CD14-positive monocyte (primary cell): ENCODE results near the gene CCDC136. TPM values are rescaled to one million over a fixed set of nuclear protein-coding genes. Genes with fewer than 3 reads are reported as not detected.

Experiments used
- DNase-seq, 3 donors: peaks; one replicate each; pipeline ENCODE4 v3.0.0-alpha.2; 2011 to 2022
- H2AFZ ChIP-seq: 2 replicates; pipeline ENCODE4 v1.6.0; 2012; ENCODE audit warnings: mild to moderate bottlenecking, low read depth, low read length, inconsistent platforms; ENCODE audit not compliant: insufficient read depth, poor library complexity, severe bottlenecking
- H3K27ac ChIP-seq, 2 donors: 1 replicate in 1 of 2; 2 replicates in 1 of 2; pipeline ENCODE4 v1.5.1; 2012 to 2013; ENCODE audit warnings: low read length in 2 of 2, control low read depth in 1 of 2, inconsistent platforms in 1 of 2, low read depth in 1 of 2, mild to moderate bottlenecking in 1 of 2
- H3K27me3 ChIP-seq, 2 donors: one replicate each; pipeline versions ENCODE4 v1.6.0 to v1.6.1; 2011 to 2013; ENCODE audit warnings: low read length in 2 of 2; ENCODE audit not compliant: control insufficient read depth in 2 of 2, insufficient read depth in 2 of 2
- H3K36me3 ChIP-seq, 2 donors: replicated peaks in 1 of 2; 1 replicate in 1 of 2; 2 replicates in 1 of 2; pipeline versions ENCODE4 v1.5.1 to v1.6.1; 2012 to 2013; ENCODE audit warnings: low read length in 2 of 2, control low read depth in 1 of 2, inconsistent platforms in 1 of 2, mild to moderate bottlenecking in 1 of 2; ENCODE audit not compliant: insufficient read depth in 2 of 2, control insufficient read depth in 1 of 2
- H3K4me1 ChIP-seq, 2 donors: 1 replicate in 1 of 2; 2 replicates in 1 of 2; pipeline versions ENCODE4 v1.5.1 to v1.6.1; 2012 to 2013; ENCODE audit warnings: low read length in 2 of 2, control low read depth in 1 of 2, inconsistent platforms in 1 of 2, mild to moderate bottlenecking in 1 of 2, moderate library complexity in 1 of 2; ENCODE audit not compliant: insufficient read depth in 2 of 2, control insufficient read depth in 1 of 2
- H3K4me2 ChIP-seq: replicated peaks from 2 replicates; pipeline ENCODE3; 2012; ENCODE audit warnings: low read length, moderate library complexity, mild to moderate bottlenecking; ENCODE audit not compliant: poor library complexity, severe bottlenecking; ENCODE audit errors: extremely low read depth
- H3K4me3 ChIP-seq, 3 experiments: fragments of 200-600 bp in 1 of 3; sonication (generic) in 1 of 3; replicated peaks in 1 of 3; 1 replicate in 2 of 3; 2 replicates in 1 of 3; pipeline ENCODE4 v1.5.1; 2011 to 2013; ENCODE audit warnings: low read length in 3 of 3, mild to moderate bottlenecking in 3 of 3, control low read depth in 2 of 3, low read depth in 2 of 3, inconsistent platforms in 1 of 3, moderate library complexity in 1 of 3
- H3K79me2 ChIP-seq: 2 replicates; pipeline ENCODE4 v1.6.0; 2012; ENCODE audit warnings: mild to moderate bottlenecking, control low read depth, inconsistent platforms, low read length, moderate library complexity; ENCODE audit not compliant: insufficient read depth
- H3K9ac ChIP-seq: 2 replicates; pipeline ENCODE4 v1.6.0; 2017; ENCODE audit warnings: low read length, mild to moderate bottlenecking; ENCODE audit not compliant: insufficient read depth, poor library complexity, severe bottlenecking
- H3K9me3 ChIP-seq, 2 donors: replicated peaks in 1 of 2; 1 replicate in 1 of 2; 2 replicates in 1 of 2; pipeline versions ENCODE4 v1.5.1 to v1.6.1; 2012 to 2013; ENCODE audit warnings: low read length in 2 of 2, control low read depth in 1 of 2; ENCODE audit not compliant: control insufficient read depth in 1 of 2, insufficient read depth in 1 of 2
- H4K20me1 ChIP-seq: 2 replicates; pipeline ENCODE4 v1.6.0; 2012; ENCODE audit warnings: mild to moderate bottlenecking, low read length, control low read depth, moderate library complexity; ENCODE audit not compliant: insufficient read depth
- H3K27ac Mint-ChIP-seq, 7 donors: one replicate each; pipeline ENCODE4 v1.8.0; 2020; ENCODE audit warnings: mild to moderate bottlenecking in 7 of 7, mixed read lengths in 7 of 7, moderate library complexity in 6 of 7, inconsistent platforms in 2 of 7
- H3K27me3 Mint-ChIP-seq, 3 donors: one replicate each; pipeline ENCODE4 v1.8.0; 2021 to 2022; ENCODE audit warnings: low read depth in 3 of 3, mild to moderate bottlenecking in 3 of 3, mixed read lengths in 3 of 3, moderate library complexity in 3 of 3, inconsistent platforms in 1 of 3
- H3K36me3 Mint-ChIP-seq, 2 donors: one replicate each; pipeline ENCODE4 v1.8.0; 2020; ENCODE audit warnings: mixed read lengths in 2 of 2, inconsistent platforms in 1 of 2, mild to moderate bottlenecking in 1 of 2
- H3K4me1 Mint-ChIP-seq: one replicate; pipeline ENCODE4 v1.8.0; 2020; ENCODE audit warnings: mild to moderate bottlenecking, mixed read lengths
- H3K4me3 Mint-ChIP-seq, 2 donors: one replicate each; pipeline ENCODE4 v1.8.0; 2020; ENCODE audit warnings: mild to moderate bottlenecking in 2 of 2, mixed read lengths in 2 of 2, moderate library complexity in 1 of 2
- H3K9me3 Mint-ChIP-seq, 7 donors: one replicate each; pipeline ENCODE4 v1.8.0; 2020 to 2022; ENCODE audit warnings: mixed read lengths in 7 of 7, mild to moderate bottlenecking in 6 of 7, moderate library complexity in 6 of 7, inconsistent platforms in 2 of 7
- WGBS: methylation state at CpG from one replicate; pipeline ENCODE4 v1.1.5; 2013; ENCODE audit warnings: missing lambda C conversion rate; ENCODE audit not compliant: insufficient coverage; 5-methylcytosine and 5-hydroxymethylcytosine counted together
- intact Hi-C, 2 donors: fragments of 100-400 bp; cut with micrococcal nuclease; formaldehyde crosslinking; loops; one replicate each; pipeline versions ENCODE4 v1.15.0 to v1.15.1; 2023
- polyA plus RNA-seq, 3 donors: library from polyadenylated mRNA; depleted of rRNA in 1 of 3; unstranded in 2 of 3; stranded (reverse) in 1 of 3; fragments of 300-500 nt in 2 of 3; fragments of >200 nt in 1 of 3; fragmentation: Illumina TruSeq in 2 of 3; gene quantifications; 1 replicate in 2 of 3; 2 replicates in 1 of 3; pipeline ENCODE4 v1.2.3, GENCODE V29; 2012 to 2021
- TF ChIP-seq, protein P1 (sequence below): fragments of 200-600 bp; IDR thresholded peaks from one replicate; pipeline ENCODE4 v1.8.0; 2022; ENCODE audit warnings: antibody characterized with exemption, mild to moderate bottlenecking

CCDC136 gene
- polyA plus RNA-seq, 3 donors = 0.26 to 2.6 TPM; not detected in 1

DNA sequence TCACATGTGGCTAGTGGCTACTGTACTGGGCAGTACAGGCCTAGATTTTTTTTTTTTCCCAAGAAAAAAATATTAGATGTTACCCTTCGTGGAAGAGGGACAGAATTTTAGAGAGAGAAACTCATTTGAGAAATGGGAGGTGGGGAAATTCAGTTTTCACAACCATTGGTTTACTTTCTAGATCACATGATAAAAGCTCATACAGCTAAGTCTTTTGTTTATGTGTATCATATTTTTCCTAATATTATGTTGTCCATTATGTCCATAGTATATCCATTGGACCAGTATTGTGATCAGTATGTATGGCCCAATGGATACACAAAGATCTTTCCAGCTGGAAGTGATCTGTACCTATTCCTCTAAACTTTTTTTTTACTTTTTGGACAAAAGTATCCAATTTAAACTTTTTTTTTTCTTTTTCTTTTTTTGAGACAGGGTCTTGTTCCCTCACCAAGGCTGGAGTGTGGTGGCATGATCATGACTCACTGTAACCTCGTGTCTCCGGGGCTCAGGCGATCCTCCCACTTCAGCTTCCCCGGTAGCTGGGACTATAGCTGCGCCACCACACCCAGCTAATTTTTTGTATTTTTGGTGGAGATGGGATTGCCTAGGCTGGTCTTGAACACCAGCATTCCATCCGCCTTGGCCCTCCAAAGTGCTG is 48.5 kb upstream of the CCDC136 start:
- TF ChIP-seq, protein P1, sequence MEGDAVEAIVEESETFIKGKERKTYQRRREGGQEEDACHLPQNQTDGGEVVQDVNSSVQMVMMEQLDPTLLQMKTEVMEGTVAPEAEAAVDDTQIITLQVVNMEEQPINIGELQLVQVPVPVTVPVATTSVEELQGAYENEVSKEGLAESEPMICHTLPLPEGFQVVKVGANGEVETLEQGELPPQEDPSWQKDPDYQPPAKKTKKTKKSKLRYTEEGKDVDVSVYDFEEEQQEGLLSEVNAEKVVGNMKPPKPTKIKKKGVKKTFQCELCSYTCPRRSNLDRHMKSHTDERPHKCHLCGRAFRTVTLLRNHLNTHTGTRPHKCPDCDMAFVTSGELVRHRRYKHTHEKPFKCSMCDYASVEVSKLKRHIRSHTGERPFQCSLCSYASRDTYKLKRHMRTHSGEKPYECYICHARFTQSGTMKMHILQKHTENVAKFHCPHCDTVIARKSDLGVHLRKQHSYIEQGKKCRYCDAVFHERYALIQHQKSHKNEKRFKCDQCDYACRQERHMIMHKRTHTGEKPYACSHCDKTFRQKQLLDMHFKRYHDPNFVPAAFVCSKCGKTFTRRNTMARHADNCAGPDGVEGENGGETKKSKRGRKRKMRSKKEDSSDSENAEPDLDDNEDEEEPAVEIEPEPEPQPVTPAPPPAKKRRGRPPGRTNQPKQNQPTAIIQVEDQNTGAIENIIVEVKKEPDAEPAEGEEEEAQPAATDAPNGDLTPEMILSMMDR = no peak
- Mint-ChIP-seq H3K4me1 (peaks cover 33% of the 10 kb centered on the region), H3K4me3 (no peak overlapping the region), H3K9me3 (no peaks in the 10 kb centered on the region), H3K27me3 (peaks cover 0 to 2% (median 1%) of the 10 kb centered on the region in 3 donors), H3K27ac (peak overlapping the region in 4 of 7 donors; percentile 20 to 73 (median 48)), H3K36me3 (peaks cover 9 to 23% of the 10 kb centered on the region in 2 donors)
- WGBS = 100% methylated on average over 1 of the region's 7 CpGs
- Histone ChIP-seq H3K27me3 (no peaks in the 10 kb centered on the region), H3K36me3 (peaks cover 5 to 14% of the 10 kb centered on the region in 2 donors), H3K4me2 (no peak overlapping the region), H3K9ac (no peak overlapping the region), H3K79me2 (peaks cover 92% of the 10 kb centered on the region), H3K4me3 (no peak overlapping the region), H4K20me1 (peaks cover 32% of the 10 kb centered on the region), H2AFZ (no peak overlapping the region), H3K9me3 (no peaks in the 10 kb centered on the region), H3K4me1 (peaks cover 21 to 29% of the 10 kb centered on the region in 2 donors), H3K27ac (peak overlapping the region in 1 of 2 donors; percentile 15)
- intact Hi-C loops = loop anchor here in 1 of 2 donors (10.0 kb wide), 1 partner anchor 122 kb away; the partner anchor contains the start of gene ATP6V1F
- DNase-seq = peak in 1 of 3 donors; percentile 43

DNA sequence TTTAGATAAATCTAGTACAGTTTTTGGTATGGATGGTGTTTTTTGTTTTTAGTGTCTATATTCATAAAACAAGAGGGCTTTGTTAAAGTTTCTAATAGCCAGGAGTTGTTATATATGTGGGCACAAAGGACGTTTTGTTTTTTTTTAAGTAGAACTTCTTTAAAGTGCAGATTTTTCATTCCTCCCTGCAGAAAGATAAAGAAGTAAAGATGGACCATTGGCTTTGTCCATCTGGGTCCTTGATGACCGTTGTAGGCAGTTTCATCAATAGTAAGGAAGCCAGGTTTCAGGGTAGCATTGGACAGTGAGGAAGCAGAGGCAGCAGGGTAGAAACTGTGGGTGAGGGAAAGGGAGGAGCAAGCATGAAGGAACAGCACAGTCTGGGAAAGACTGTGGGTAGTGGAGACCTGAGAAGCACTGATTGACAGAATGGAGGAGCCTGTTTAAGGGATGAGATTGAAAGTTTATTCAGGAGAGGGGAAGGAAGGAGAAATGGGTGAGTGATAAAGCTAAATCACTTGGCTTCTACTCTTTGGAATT is 47.3 kb upstream of the CCDC136 start:
- H3K27ac Mint-ChIP-seq = peak overlapping the region in 3 of 7 donors; percentile 0 to 64 (median 4)
- H3K9me3 Mint-ChIP-seq = no peaks in the 10 kb centered on the region
- H3K4me1 ChIP-seq = peaks cover 15 to 22% of the 10 kb centered on the region in 2 donors
- intact Hi-C loops = loop anchor here in 1 of 2 donors (10.0 kb wide), 1 partner anchor 120 kb away; the partner anchor contains the start of gene ATP6V1F
- H3K9ac ChIP-seq = no peak overlapping the region
- DNase-seq = no peak
- H4K20me1 ChIP-seq = peaks cover 32% of the 10 kb centered on the region
- peaks cover 27% of the 10 kb centered on the region for H3K4me1 Mint-ChIP-seq
- H3K9me3 ChIP-seq = no peaks in the 10 kb centered on the region
- H3K4me3 ChIP-seq = no peak overlapping the region
- no peak overlapping the region for H3K27ac ChIP-seq
- H2AFZ ChIP-seq = no peak overlapping the region
- WGBS = 60% methylated on average over 1 of the region's 2 CpGs
- peaks cover 0 to 1% (median 0%) of the 10 kb centered on the region in 3 donors for H3K27me3 Mint-ChIP-seq
- H3K36me3 Mint-ChIP-seq = peaks cover 18 to 35% of the 10 kb centered on the region in 2 donors
- H3K79me2 ChIP-seq = peaks cover 100% of the 10 kb centered on the region
- H3K36me3 ChIP-seq = peaks cover 15 to 26% of the 10 kb centered on the region in 2 donors
- H3K4me2 ChIP-seq = no peak overlapping the region
- TF ChIP-seq, protein P1 = no peak
- H3K4me3 Mint-ChIP-seq = no peak overlapping the region
- H3K27me3 ChIP-seq = no peaks in the 10 kb centered on the region
